Stimulated activated CD4-positive, alpha-beta T cell treated with anti-CD3 and anti-CD28 coated beads, TNF-alpha, amount 100 ng/mL, for 24 hours (primary cell): ENCODE measurements around the gene CNST.
"Not testable (repeated sequence)": the region's sequence is repeated elsewhere in the genome, so short reads cannot be mapped to it uniquely, and the experiment has no call there.

ENCODE experiments used
- DNase-seq, 3 experiments: peaks; one replicate each; pipeline ENCODE4 v3.0.0-alpha.2; 2020; ENCODE audit warnings: low read depth in 3 of 3

The CNST gene

GRCh38 chr1:246554201-246554600 lies 12.1 kb upstream of the CNST start:
- no peak for DNase-seq

- DNase-seq, result no peak
These were observed 8.2 kb upstream of the CNST start for GRCh38 chr1:246558041-246558440.

GRCh38 chr1:246559310-246559709 lies 6.9 kb upstream of the CNST start:
- DNase-seq, result no peak

GRCh38 chr1:246560833-246561232 lies 5.4 kb upstream of the CNST start:
- DNase-seq, result not testable (repeated sequence)

GRCh38 chr1:246564839-246565750 lies 1.2 kb upstream of the CNST start:
- no peak for DNase-seq

DNA sequence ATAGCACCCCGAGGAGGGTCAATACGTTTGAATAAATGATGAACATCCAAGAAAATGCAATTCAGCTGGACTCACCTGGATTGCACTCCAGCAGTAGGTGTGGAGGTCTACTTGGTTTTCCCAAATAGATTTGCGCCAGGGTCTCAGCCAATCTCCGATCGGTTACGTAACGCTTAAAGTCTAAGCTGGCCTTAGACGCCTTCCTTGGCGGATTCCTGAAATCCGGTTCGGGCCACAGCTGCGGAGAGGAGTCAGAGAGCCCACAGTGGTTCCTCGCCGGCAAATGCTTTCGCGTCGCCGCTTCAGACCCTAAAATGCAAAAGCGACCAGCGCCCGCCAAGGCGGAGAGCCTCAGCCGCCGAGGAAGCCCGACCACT lies 517 bp upstream of the CNST start:
- DNase-seq, result no peak

- DNase-seq, result peak in 2 of 3 experiments; percentile 20 to 27
These were observed 773 bp downstream of the CNST start for GRCh38 chr1:246566813-246567645.

DNA sequence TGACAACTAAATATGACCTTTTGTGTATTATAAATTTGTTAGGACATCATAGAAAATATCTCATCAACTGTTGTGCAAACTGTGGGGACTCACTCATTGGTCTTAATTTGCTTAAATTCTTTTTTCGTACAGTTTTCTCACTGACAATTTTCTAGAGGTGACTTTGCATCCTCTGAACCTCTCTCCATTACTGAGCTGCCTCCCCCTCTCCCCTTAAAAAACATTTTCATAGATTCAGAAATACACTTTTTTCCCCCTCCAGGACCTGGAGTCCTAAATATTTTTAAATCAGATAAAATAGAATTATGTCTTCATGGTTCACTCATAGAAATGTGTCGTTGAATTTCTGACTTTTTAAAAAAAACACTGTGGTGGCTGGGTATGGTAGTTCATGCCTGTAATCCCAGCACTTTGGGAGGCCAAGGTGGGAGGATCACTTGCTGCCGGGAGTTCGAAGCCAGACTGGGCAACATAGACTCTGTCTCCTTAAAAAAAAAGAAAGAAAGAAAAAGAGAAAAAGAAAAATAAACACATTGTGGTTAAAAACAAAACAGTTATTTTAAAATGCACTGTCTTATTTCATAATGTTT lies 1.5 kb downstream of the CNST start:
- DNase-seq, result no peak

DNA sequence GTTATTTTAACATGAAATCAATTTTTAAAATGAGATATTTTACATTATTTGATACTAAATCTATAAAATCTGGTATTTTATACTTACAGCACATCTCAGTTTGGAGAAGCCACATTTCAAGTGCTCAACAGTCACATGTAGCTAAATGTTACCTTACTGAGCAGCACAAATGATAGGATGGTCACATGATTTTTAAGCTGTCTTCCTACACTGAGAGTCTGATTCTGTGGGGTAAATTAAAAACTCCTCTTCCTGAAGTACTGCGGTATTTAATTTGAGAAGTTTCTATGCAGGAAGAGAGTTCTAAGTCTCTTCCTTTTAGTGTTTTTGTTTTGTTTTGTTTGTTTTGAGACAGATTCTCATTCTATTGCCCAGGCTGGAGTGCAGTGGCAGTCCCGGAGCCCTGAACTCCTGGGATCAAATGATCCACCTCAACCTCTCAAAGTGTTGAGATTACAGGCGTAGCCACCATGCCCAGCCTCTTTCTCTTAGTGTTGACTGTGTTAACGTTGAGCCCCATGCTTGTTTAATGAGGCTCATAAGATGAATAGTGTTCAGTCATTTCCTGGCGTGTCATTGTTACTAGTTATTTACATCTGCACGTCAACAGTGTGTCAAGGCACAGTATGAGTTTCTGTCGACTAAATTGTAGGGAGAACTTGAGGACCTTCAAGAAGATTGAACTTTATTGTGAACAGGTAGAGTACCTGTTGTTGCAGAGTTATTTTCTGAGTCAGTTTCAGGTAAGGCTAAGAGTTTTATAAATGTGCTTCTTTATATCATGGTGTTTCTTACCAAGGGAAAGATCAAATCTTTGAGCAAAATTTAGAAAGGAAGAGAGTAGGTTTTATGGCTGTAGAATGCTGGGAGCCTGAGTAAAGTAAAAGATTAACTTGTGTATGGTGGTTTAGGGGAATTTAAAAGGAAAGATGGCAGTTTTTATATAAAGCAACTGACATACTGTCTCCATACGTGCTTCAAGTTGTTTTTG lies 3.3 kb downstream of the CNST start:
- DNase-seq, result no peak

- DNase-seq, result not testable (repeated sequence)
These were observed 5.1 kb downstream of the CNST start for GRCh38 chr1:246571309-246571708.

GRCh38 chr1:246571953-246572352 lies 5.7 kb downstream of the CNST start:
- no peak for DNase-seq

DNA sequence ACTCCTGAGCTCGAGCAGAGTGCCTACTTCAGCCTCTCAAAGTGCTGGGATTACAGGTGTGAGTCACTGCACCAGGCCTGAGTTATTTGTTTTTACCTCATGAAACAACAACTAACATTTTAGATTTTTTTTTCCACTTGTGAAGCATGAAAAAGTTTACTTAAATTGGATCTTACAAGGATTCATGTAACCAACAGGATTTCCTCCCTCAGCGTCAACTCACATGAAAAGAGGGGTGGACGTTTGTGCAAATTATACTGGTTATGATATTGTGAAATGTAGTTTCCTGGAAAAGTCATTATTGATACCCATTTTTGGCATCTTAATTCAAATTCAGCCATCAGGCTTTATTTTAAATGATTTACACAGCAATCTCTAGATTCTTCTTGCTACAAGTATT lies 6.5 kb downstream of the CNST start:
- no peak for DNase-seq

- DNase-seq, result no peak
These were observed 7.2 kb downstream of the CNST start for GRCh38 chr1:246573491-246573890.

GRCh38 chr1:246576709-246577032 lies 10.4 kb downstream of the CNST start:
- no peak for DNase-seq

DNA sequence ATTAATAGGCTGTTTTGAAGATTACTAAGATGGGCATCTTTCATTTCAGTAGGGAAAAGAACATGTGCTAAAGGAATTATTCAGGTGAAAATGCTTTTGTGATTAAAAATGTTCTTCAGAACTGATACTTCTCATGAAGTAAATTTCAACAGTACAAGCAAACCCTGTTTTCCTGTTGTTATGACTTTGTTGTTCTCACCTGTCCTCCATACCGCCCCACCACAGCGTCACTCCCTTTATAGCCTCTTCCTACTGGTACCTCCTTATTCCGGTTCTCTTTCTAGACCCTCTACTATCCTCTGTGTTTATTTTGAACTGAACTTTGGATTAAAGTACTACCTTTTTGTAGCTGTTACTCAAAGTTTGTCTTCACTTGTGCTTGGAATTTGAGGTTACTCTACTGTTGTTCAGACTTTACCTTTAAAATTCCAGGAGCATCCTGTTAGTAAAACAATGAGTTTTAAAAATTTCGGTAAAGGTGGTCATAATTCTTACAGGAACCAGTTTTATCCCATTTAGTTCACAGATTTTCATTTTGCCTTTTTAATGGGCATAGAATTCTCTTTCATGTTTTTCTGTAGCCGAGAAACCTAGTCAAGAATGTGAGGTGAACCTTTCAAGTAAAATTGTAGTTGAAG lies 10.9 kb downstream of the CNST start:
- no peak for DNase-seq

GRCh38 chr1:246577720-246578106 lies 11.5 kb downstream of the CNST start:
- no peak for DNase-seq

DNA sequence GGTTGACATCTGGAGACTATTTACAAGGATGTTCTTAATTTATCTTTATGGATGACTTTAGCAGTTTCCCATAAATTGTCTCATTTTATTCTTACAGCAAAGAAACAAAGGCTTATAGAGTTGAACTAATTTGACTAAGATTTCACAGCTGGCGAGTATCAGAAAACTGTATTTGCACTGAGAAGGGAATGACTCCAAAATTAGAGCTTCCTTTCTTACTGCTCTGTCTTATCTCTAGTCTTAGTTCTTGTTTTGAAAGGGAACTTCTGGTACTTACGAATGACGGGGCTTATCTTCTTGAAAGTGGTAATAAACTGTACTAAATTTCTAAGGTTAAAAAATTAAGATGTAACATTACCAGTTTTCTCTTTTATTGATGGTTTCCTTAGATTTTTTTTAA lies 13.6 kb downstream of the CNST start:
- no peak for DNase-seq

- no peak for DNase-seq
These were observed 14.5 kb downstream of the CNST start for GRCh38 chr1:246580497-246581370.

- no peak for DNase-seq
These were observed 16.2 kb downstream of the CNST start for GRCh38 chr1:246582301-246583055.
